GM12878 (cell line): ENCODE results near the gene FAF1. TPM values are rescaled to one million over a fixed set of nuclear protein-coding genes. Genes with fewer than 3 reads are reported as not detected.

Experiments
- ATAC-seq: fragments of 200-7000 bp; cut with Tn5 transposase; 3 replicates; pipeline ENCODE4 v1.9.1; 2020; ENCODE audit warnings: mild to moderate bottlenecking, moderate library complexity
- BruUV-seq: library from RNA; stranded (reverse); fragments of 400-500 nt; replicated peaks from 2 replicates; lab custom pipeline; 2021; lab: Mats Ljungman, UMichigan
- CTCF ChIA-PET: fragments of 300-600 bp; sonication (Branson Sonifier 250); formaldehyde crosslinking; extraction: SDS; loops from one replicate; lab custom pipeline; 2021; ENCODE audit warnings: inconsistent platforms; lab: Yijun Ruan, JAX
- POLR2A ChIA-PET: fragments of 350-600 bp; formaldehyde crosslinking; extraction: SDS; loops from one replicate; lab custom pipeline; 2021; ENCODE audit warnings: inconsistent platforms; lab: Charles Lee
- RAD21 ChIA-PET: fragments of 300-600 bp; sonication (Branson Sonifier 250); formaldehyde crosslinking; loops from one replicate; lab custom pipeline; 2023; ENCODE audit warnings: antibody characterized with exemption; ENCODE audit not compliant: unreplicated experiment; lab: Charles Lee
- SMC1A ChIA-PET: fragments of 300-600 bp; sonication (Branson Sonifier 250); formaldehyde crosslinking; loops from one replicate; lab custom pipeline; 2023; ENCODE audit not compliant: unreplicated experiment, uncharacterized antibody; lab: Charles Lee
- DNase-seq: peaks from one replicate; pipeline ENCODE4 v3.0.0-alpha.2; 2011; ENCODE audit warnings: low read depth, low spot score
- FAIRE-seq: peaks from 3 replicates; lab custom pipeline; 2011; peaks lifted over from hg19 to GRCh38; lab: Jason Lieb, UNC
- H2AFZ ChIP-seq: 2 replicates; pipeline ENCODE4 v1.6.0; 2011; ENCODE audit warnings: low read depth, low read length, control low read depth; ENCODE audit not compliant: control insufficient read depth
- H3K27ac ChIP-seq: 2 replicates; pipeline ENCODE4 v1.5.1; 2011; ENCODE audit warnings: control low read depth; ENCODE audit not compliant: control insufficient read depth, insufficient read depth
- H3K27me3 ChIP-seq, 2 experiments: replicated peaks in 1 of 2; 2 replicates each; pipeline versions ENCODE4 v1.6.0 to v1.6.1; 2011; ENCODE audit warnings: low read length in 1 of 2; ENCODE audit not compliant: control insufficient read depth in 2 of 2, insufficient read depth in 2 of 2
- H3K36me3 ChIP-seq, 2 experiments: 2 replicates each; pipeline ENCODE4 v1.5.1; 2011; ENCODE audit warnings: low read length in 1 of 2; ENCODE audit not compliant: control insufficient read depth in 2 of 2, insufficient read depth in 2 of 2
- H3K4me1 ChIP-seq: 2 replicates; pipeline ENCODE4 v1.6.1; 2011; ENCODE audit warnings: mild to moderate bottlenecking, low read length, moderate library complexity, mixed read lengths; ENCODE audit not compliant: control insufficient read depth, insufficient read depth
- H3K4me2 ChIP-seq: 2 replicates; pipeline ENCODE4 v1.6.0; 2011; ENCODE audit warnings: control low read depth; ENCODE audit not compliant: control insufficient read depth, insufficient read depth
- H3K4me3 ChIP-seq: fragments of 200-600 bp; sonication (generic); 2 replicates; pipeline ENCODE4 v1.5.1; 2016
- H3K79me2 ChIP-seq: 2 replicates; pipeline ENCODE4 v1.6.0; 2011; ENCODE audit warnings: low read length; ENCODE audit not compliant: control insufficient read depth, insufficient read depth
- H3K9ac ChIP-seq: 2 replicates; pipeline ENCODE4 v1.8.0; 2011; ENCODE audit warnings: low read length, control low read depth, mixed read lengths; ENCODE audit not compliant: control insufficient read depth, insufficient read depth
- H3K9me3 ChIP-seq: replicated peaks from 3 replicates; pipeline ENCODE4 v1.5.1; 2011; ENCODE audit warnings: mild to moderate bottlenecking, low read length; ENCODE audit not compliant: control insufficient read depth, insufficient read depth
- H4K20me1 ChIP-seq: 2 replicates; pipeline ENCODE4 v1.6.0; 2011; ENCODE audit not compliant: control insufficient read depth, insufficient read depth
- ATF7 ChIP-seq: fragments of 450-650 bp; IDR thresholded peaks from 2 replicates; pipeline ENCODE4 v1.6.1; 2016; ENCODE audit warnings: low read depth, mild to moderate bottlenecking
- IKZF1 ChIP-seq: fragments of 450-650 bp; conservative IDR thresholded peaks from 2 replicates; pipeline ENCODE4 v1.6.1; 2017; ENCODE audit warnings: antibody characterized with exemption, mild to moderate bottlenecking
- MTA2 ChIP-seq: fragments of 450-650 bp; IDR thresholded peaks from 2 replicates; pipeline ENCODE4 v1.6.1; 2016; ENCODE audit warnings: low read depth, mild to moderate bottlenecking, moderate library complexity
- MTA3 ChIP-seq: IDR thresholded peaks from 2 replicates; pipeline ENCODE4 v1.6.1; 2012; ENCODE audit warnings: low read length, inconsistent platforms, borderline replicate concordance
- STAT1 ChIP-seq: fragments of 450-650 bp; conservative IDR thresholded peaks from 2 replicates; pipeline ENCODE4 v1.6.1; 2014; ENCODE audit warnings: antibody characterized with exemption, mild to moderate bottlenecking
- TCF7 ChIP-seq: IDR thresholded peaks from 2 replicates; pipeline ENCODE4 v1.6.1; 2014; ENCODE audit warnings: antibody characterized with exemption, borderline replicate concordance
- ZNF622 ChIP-seq: fragments of 450-650 bp; IDR thresholded peaks from 2 replicates; pipeline ENCODE4 v1.6.1; 2017; ENCODE audit warnings: mild to moderate bottlenecking, inconsistent platforms
- WGBS: methylation state at CpG from one replicate; pipeline ENCODE4 v1.1.6; 2016; ENCODE audit warnings: low lambda C conversion rate; ENCODE audit not compliant: insufficient replicate concordance, insufficient coverage; ENCODE audit errors: missing lambda C conversion rate; 5-methylcytosine and 5-hydroxymethylcytosine counted together
- in situ Hi-C: fragments of 300-500 bp; cut with MboI; formaldehyde crosslinking; loops from 9 replicates; pipeline ENCODE4 v1.14.3; 2018; ENCODE audit warnings: mixed read lengths
- intact Hi-C: fragments of 100-400 bp; cut with micrococcal nuclease; formaldehyde crosslinking; loops from one replicate; pipeline ENCODE4 v1.14.2; 2022; ENCODE audit not compliant: unreplicated experiment
- polyA plus RNA-seq, 11 experiments: library from polyadenylated mRNA; depleted of rRNA in 4 of 11; unstranded in 6 of 11; stranded (reverse) in 5 of 11; fragments of >200 nt; fragmentation: Nextera tagmentation in 4 of 11; fragmentation: Illumina TruSeq in 1 of 11; extraction: Ambion mirVana in 4 of 11; extraction: Trizol in 1 of 11; gene quantifications; 1 replicate in 1 of 11; 2 replicates in 10 of 11; pipeline versions ENCODE4 v1.2.1 to v1.2.3, GENCODE V29; 2011 to 2016; ENCODE audit warnings: inconsistent platforms in 2 of 11, missing spikeins in 2 of 11, low read depth in 1 of 11
- total RNA-seq, 4 experiments: library from RNA; depleted of rRNA in 3 of 4; stranded (reverse); fragments of >200 nt in 3 of 4; fragmentation: Illumina TruSeq in 1 of 4; extraction: Trizol in 1 of 4; gene quantifications; 2 replicates each; pipeline versions ENCODE4 v1.2.1 to v1.2.3, GENCODE V29; 2013 to 2021

FAF1 gene
- total and polyA plus RNA-seq, 10 of the 15 experiments (the other 5 are each of a cell fraction or from before 2014, with no cell fraction given), result 8.6 to 54.5 (median 23.7) TPM

DNA sequence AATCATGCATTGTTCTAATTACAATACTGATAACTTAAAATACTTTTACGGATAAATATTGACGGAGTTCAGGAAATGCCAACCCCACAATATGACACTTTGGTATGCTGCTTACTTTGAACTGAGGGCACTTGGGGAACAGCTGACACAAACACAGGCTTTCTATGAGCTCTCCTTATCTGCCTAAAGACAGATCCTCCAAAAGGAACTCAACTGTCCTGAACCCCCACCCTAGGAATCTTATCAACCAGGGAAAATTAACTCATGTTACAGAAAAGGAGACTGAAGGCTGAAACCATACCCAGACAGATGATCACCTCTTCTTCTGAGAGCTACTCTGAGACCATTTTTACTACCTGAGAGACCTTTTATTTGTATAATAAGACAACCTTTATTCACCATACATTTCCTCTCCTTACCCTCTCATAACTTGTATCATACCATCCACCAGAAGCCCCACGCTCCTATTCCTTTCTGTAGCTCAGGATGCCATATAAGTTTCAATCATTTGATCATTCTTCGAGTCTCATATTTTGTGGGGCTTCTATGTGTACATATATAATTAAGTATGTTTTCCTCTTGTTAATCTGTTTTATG, 239.5 kb downstream of the FAF1 start:
- 98% methylated on average over 4 of the region's 4 CpGs for WGBS
- Histone ChIP-seq H2AFZ (no peak overlapping the region), H3K27me3 (no peaks in the 10 kb centered on the region), H3K79me2 (no peaks in the 10 kb centered on the region), H3K36me3 (no peaks in the 10 kb centered on the region; a peak in 1 of 4 replicates), H4K20me1 (no peaks in the 10 kb centered on the region), H3K9me3 (no peaks in the 10 kb centered on the region), H3K4me1 (peaks cover 20% of the 10 kb centered on the region), H3K27ac (no peak overlapping the region), H3K4me2 (no peak overlapping the region), H3K9ac (no peak overlapping the region), H3K4me3 (no peak overlapping the region)
- no peak for TF ChIP-seq MTA3
- no peak for TF ChIP-seq TCF7
- no peak for TF ChIP-seq IKZF1
- ChIA-PET CTCF (interaction anchor here (0.9 to 8.8 kb wide), 2 partner anchors 16 to 54 kb away, joined by 4 to 53 read pairs; no protein-coding TSS in a partner anchor), SMC1A (interaction anchor here (2.9 kb wide), 1 partner anchor 16 kb away, joined by 13 read pairs; no protein-coding TSS in a partner anchor), POLR2A (no interaction called here), RAD21 (no interaction called here)
- intact Hi-C loops, result no loop called here
- no peak for FAIRE-seq
- no peak for ATAC-seq
- DNase-seq, result no peak
- in situ Hi-C loops, result no loop called here
- no TSS peak for BruUV-seq

DNA sequence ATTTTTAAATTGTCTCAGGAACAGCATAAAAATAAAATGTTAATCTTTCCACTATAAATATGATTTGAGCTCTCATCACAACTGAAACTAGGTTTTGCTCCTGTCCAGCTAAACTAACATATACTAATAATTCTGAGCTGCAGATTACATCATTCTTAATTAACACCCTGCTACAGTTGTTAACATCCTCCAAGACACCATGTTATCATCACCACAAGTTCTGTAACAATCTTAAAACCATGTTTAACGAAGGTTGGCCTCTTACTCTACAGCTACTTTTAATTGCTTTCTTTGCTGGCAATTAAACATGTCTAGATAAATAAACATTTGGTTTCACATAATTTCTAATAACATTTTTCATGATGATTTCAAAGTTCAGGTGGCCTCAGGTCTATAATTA, 240.9 kb downstream of the FAF1 start:
- ChIA-PET SMC1A (interaction anchor here (0.6 to 2.9 kb wide), 5 partner anchors 15 to 366 kb away, joined by 3 to 13 read pairs (median 3); no protein-coding TSS in a partner anchor), CTCF (interaction anchor here (1.0 to 8.8 kb wide), 3 partner anchors 12 to 341 kb away, joined by 3 to 53 read pairs (median 3); no protein-coding TSS in a partner anchor), RAD21 (no interaction called here), POLR2A (no interaction called here)
- no peak for FAIRE-seq
- H3K4me2 ChIP-seq, result no peak overlapping the region
- BruUV-seq, result no TSS peak
- DNase-seq, result no peak
- no peaks in the 10 kb centered on the region; a peak in 1 of 4 replicates for H3K36me3 ChIP-seq
- H3K4me1 ChIP-seq, result peaks cover 9% of the 10 kb centered on the region
- H4K20me1 ChIP-seq, result no peaks in the 10 kb centered on the region
- no peak for ATAC-seq
- intact Hi-C loops, result no loop called here
- no peak overlapping the region for H3K27ac ChIP-seq
- no peaks in the 10 kb centered on the region for H3K79me2 ChIP-seq
- no peak overlapping the region for H3K4me3 ChIP-seq
- no peaks in the 10 kb centered on the region for H3K9me3 ChIP-seq
- in situ Hi-C loops, result no loop called here
- no peak for TF ChIP-seq ZNF622
- no peak for TF ChIP-seq STAT1
- TF ChIP-seq MTA2, result peak; percentile 70; the same call in 1 of the 2 replicates
- peak; percentile 36; the same call in 1 of the 2 replicates for TF ChIP-seq ATF7
- no peak overlapping the region for H2AFZ ChIP-seq
- H3K9ac ChIP-seq, result no peak overlapping the region
- H3K27me3 ChIP-seq, result no peaks in the 10 kb centered on the region
- 94% methylated on average over 1 of the region's 1 CpG for WGBS
